ENCODE measurements around the gene DGCR6.
"Not testable (repeated sequence)": the region's sequence is repeated elsewhere in the genome, so short reads cannot be mapped to it uniquely, and the experiment has no call there.

Gene DGCR6

DNA sequence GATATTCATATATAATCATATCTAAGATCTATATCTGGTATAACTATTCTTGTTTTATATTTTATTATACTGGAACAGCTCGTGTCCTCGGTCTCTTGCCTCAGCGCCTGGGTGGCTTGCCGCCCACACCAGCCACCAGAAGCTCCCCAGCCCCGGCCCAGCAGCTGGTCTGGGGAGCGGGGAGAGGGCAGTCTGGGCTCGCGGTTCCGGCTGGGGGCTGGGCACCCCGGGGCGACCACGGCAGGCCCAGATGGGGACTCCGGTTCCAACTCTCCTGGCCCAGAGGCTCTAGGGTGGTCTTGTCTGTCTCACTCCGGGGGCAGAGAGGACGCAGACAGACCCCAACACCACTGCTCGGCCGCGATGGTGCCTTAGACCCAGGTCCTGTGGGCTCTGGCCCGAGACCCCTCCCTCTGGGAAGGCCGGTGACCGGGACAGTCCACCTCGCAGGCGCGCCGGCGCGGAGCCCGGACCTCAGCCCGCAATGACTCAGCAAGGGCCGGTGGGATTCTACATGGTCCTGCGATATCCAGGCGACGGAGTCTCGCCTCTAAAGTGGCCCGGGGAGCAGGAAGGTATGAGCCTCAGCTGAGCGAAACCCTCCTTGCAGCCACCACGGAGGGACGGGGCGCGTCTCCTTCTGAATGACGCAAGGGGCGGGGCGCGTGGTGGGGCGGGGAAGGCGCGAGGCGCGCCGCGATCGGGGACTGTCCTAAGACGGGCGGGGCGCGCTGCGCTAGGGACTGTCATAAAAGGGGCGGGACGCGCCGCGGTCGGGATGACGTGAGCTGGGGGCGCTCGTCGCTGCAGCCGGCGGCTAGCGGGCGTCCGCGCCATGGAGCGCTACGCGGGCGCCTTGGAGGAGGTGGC lies at the start of gene DGCR6:
Gene DGCR6 (plus strand): TSS at position 781 of the 870 bp plus-strand sequence. CDS start 55 bp downstream, at position 836.
- H3K4me3 Mint-ChIP-seq: no peak within 1 kb of the TSS
- H3K4me1 Mint-ChIP-seq (ENCODE audit: low read depth): no peaks in the 10 kb centered on the region
- no peak within 1 kb of the TSS for H3K27ac Mint-ChIP-seq
- H3K9me3 Mint-ChIP-seq: no peaks in the 10 kb centered on the region
- intact Hi-C loops (cut with micrococcal nuclease): no loop called here
- no peaks in the 10 kb centered on the region for H3K36me3 Mint-ChIP-seq (ENCODE audit: low read depth)
- H3K27me3 Mint-ChIP-seq: no peaks in the 10 kb centered on the region

DNA sequence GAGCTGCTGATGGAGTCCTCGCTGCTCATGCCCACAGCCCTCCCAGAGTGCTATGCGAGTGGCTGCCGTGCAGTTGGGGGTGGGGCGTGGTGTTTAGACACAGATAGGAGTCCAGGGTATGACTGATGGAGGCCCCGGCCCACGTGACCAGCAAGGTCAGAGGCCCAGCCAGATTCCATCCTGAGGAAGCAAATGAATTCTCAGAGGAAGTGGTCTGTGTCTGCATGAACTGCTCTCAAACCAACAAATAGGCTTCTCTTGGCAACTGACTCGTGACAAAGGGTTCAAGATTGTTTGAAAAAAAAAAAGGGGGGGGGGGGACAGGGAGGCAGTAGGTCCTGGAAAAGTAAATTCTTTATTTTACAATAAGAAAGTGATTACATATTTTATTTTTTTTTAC lies 46.8 kb upstream of the DGCR6 start:
- H3K27ac Mint-ChIP-seq; H3K27me3 Mint-ChIP-seq; H3K4me1 Mint-ChIP-seq (ENCODE audit: low read depth); H3K36me3 Mint-ChIP-seq (ENCODE audit: low read depth); intact Hi-C loops (cut with micrococcal nuclease); H3K4me3 Mint-ChIP-seq; H3K9me3 Mint-ChIP-seq: not testable (repeated sequence)

DNA sequence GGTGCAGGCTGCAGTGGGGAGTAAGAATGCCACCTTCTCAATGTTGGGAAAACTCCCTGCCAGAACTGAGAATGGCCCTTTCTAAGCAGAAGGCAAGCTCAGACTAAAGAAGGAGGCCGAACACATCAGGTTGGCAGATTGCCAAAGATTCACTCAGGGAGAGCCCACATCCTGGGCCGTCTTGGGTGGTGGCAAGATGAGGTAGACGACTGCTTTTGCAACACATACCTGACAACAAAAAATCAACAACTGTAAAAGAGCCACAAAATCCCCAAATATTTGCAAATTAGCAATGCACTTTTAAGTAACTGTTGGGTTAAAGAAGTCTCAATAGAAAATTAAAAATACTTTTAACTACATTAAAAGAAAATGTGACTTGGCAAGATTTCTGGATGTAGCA lies 24.9 kb upstream of the DGCR6 start:
- H3K27ac Mint-ChIP-seq; intact Hi-C loops (cut with micrococcal nuclease); H3K27me3 Mint-ChIP-seq; H3K36me3 Mint-ChIP-seq (ENCODE audit: low read depth); H3K9me3 Mint-ChIP-seq; H3K4me3 Mint-ChIP-seq; H3K4me1 Mint-ChIP-seq (ENCODE audit: low read depth): not testable (repeated sequence)

DNA sequence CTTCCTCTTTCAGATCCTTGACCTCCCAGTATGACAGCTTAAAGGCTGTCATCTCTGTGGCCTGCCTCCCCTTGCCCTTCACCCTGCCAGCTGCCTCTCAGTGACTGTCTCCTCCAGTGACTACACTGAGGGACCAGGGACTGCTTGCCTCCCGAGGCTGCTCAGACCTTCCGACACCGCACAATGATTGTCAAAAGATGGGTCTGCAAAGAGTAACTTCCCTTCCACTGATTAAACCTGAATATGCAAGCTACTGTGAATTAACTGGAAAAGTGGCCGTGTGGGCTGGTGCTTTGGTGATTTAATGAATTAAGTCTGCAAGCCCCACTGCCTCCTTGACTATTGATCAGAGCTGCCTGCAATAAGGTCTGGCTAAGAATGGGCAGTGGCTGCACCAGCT lies 21.7 kb upstream of the DGCR6 start:
- H3K9me3 Mint-ChIP-seq; H3K4me1 Mint-ChIP-seq (ENCODE audit: low read depth); H3K36me3 Mint-ChIP-seq (ENCODE audit: low read depth); H3K4me3 Mint-ChIP-seq; H3K27me3 Mint-ChIP-seq; H3K27ac Mint-ChIP-seq; intact Hi-C loops (cut with micrococcal nuclease): not testable (repeated sequence)

DNA sequence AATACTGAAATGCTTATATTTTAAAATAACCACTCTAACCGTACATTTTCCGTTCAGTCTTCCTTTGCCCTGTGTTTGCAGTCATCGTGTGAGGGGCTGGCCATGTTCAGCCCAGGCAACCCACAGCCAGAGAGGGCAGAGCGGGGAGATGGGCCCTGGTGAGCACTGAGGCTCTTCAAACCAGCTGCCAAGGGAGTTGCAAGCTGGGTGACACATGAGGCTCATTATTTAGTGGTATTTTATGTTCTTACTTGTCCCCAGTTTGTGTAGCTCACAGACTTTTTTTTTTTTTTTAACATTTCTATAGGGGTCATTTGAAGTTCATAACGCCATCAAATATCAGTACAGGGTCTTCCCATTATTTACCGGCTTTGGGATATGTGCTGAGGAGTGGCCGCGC lies 18.0 kb upstream of the DGCR6 start:
- H3K27me3 Mint-ChIP-seq: no peaks in the 10 kb centered on the region
- no peaks in the 10 kb centered on the region for H3K4me1 Mint-ChIP-seq (ENCODE audit: low read depth)
- no peaks in the 10 kb centered on the region for H3K36me3 Mint-ChIP-seq (ENCODE audit: low read depth)
- H3K27ac Mint-ChIP-seq: no peak overlapping the region
- no peak overlapping the region for H3K4me3 Mint-ChIP-seq
- intact Hi-C loops (cut with micrococcal nuclease): no loop called here
- no peaks in the 10 kb centered on the region for H3K9me3 Mint-ChIP-seq

DNA sequence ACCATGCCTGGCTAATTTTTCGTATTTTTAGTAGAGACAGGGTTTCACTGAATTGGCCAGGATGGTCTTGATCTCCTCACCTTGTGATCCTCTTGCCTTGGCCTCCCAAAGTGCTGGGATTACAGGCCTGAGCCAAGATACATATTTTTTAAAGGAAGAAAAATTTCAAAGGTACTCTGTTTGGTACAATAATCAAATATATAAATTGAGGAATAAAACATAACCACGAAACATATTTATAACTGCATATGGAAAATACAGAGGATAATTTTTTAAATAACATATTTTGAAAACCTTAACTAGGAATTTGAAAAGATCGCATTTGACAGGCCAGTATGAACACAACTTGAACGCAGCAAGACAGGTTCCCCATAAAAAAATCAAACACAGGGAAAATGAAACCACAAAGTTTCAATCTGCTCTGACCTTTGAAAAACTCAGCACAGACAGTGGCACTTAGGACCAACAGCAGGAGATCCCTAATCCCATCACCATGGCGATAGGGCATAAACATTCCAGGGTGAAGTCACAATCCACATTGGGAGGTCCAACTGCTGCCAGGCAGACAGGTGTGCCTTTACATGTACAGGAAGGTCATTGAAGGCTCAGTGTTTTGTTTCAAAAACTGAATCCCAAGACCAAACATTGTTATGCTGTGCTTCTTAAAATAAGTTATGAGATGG lies 15.5 kb upstream of the DGCR6 start:
- intact Hi-C loops (cut with micrococcal nuclease); H3K27ac Mint-ChIP-seq; H3K36me3 Mint-ChIP-seq (ENCODE audit: low read depth); H3K27me3 Mint-ChIP-seq; H3K4me3 Mint-ChIP-seq; H3K4me1 Mint-ChIP-seq (ENCODE audit: low read depth); H3K9me3 Mint-ChIP-seq: not testable (repeated sequence)

DNA sequence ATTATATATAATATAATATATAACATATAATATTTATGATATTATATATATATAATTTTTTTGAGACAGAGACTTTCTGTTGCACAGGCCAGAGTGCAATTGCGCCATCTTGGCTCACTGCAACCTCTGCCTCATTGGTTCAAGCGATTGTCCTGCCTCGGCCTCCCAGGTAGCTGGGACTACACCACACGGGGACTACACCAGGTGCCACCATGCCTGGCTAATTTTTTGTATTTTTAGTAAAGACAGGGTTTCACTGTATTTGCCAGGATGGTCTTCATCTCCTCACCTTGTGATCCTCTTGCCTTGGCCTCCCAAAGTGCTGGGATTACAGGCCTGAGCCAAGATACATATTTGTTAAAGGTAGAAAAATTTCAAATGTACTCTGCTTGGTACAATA lies 12.3 kb upstream of the DGCR6 start:
- H3K4me1 Mint-ChIP-seq (ENCODE audit: low read depth); H3K36me3 Mint-ChIP-seq (ENCODE audit: low read depth); H3K9me3 Mint-ChIP-seq; H3K4me3 Mint-ChIP-seq; intact Hi-C loops (cut with micrococcal nuclease); H3K27me3 Mint-ChIP-seq; H3K27ac Mint-ChIP-seq: not testable (repeated sequence)

DNA sequence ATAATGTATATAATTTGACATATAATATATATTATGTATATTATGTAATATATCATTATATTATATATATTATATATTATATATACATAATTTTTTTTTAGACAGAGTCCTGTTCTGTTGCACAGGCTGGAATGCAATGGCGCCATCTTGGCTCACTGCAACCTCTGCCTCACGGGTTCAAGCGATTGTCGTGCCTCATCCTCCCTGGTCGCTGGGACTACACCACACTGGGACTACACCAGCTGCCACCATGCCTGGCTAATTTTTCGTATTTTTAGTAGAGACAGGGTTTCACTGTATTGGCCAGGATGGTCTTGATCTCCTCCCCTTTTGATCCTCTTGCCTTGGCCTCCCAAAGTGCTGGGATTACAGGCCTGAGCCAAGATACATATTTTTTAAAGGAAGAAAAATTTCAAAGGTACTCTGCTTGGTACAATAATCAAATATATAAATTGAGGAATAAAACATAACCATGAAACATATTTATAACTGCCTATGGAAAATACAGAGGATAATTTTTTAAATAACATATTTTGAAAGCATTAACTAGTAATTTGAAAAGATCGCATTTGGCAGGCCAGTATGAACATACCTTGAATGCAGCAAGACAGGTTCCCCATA lies 10.0 kb upstream of the DGCR6 start:
- H3K36me3 Mint-ChIP-seq (ENCODE audit: low read depth); H3K27ac Mint-ChIP-seq: not testable (repeated sequence)

DNA sequence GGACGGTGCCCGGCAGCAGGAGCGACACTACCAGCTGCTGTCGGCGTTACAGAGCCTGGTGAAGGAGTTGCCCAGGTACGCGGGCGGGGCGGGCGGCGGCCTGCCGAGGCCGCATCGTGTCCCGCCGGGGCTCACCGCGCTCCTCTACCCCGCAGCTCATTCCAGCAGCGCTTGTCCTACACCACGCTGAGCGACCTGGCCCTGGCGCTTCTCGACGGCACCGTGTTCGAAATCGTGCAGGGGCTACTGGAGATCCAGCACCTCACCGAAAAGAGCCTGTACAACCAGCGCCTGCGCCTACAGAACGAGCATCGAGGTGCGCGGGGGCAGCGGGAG lies 258 bp downstream of the DGCR6 start:
- intact Hi-C loops (cut with micrococcal nuclease); H3K4me3 Mint-ChIP-seq; H3K36me3 Mint-ChIP-seq (ENCODE audit: low read depth); H3K27me3 Mint-ChIP-seq; H3K9me3 Mint-ChIP-seq; H3K27ac Mint-ChIP-seq; H3K4me1 Mint-ChIP-seq (ENCODE audit: low read depth): not testable (repeated sequence)

More for the DNA sequence above, 10.0 kb upstream of the DGCR6 start:
- H3K27me3 Mint-ChIP-seq; H3K4me3 Mint-ChIP-seq; intact Hi-C loops (cut with micrococcal nuclease); H3K9me3 Mint-ChIP-seq; H3K4me1 Mint-ChIP-seq (ENCODE audit: low read depth): not testable (repeated sequence)

DNA sequence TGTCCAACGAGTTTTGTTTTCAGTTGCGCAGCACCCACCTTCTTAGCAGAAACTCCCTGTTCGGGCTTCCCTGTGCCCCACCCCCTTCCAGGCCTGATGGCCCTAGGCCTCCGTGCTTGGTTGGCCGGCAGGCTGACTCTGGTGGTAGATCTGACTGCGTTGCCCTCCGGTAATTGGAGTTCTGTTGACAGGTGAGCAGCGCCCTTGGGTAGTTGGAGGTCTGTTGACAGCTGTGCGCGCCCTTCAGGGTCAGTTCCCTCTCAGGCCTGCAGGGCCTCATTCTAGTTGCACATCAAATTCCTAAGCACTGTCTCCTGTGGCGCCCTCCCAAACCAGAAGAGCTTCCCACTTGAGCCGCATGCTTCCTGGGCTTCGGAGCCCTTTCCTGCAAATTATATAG lies 776 bp downstream of the DGCR6 start:
- intact Hi-C loops (cut with micrococcal nuclease): no loop called here
- Mint-ChIP-seq H3K4me1 (ENCODE audit: low read depth) (no peaks in the 10 kb centered on the region), H3K9me3 (no peaks in the 10 kb centered on the region), H3K4me3 (no peak overlapping the region), H3K36me3 (ENCODE audit: low read depth) (no peaks in the 10 kb centered on the region), H3K27me3 (no peaks in the 10 kb centered on the region), H3K27ac (no peak overlapping the region)

DNA sequence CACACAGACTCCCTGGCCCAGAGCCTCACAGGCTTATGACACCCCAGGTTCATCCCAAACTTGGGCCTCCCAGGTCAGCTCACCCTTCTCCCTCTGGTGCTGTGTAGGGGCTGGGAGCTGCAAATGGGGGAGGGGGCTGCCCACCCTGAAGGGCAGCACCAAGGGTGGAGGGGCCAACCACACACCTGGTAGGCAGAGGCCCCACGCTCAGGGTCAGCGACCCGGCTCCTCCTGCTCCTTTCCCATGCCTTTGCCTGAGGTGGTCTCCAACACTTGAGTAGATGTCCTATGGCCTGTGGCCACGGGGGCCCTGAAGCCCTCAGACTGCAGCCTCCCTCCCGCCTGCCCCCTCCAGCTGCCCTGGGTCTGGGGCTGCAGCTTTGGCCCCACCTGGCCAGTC lies 3.4 kb downstream of the DGCR6 start:
- intact Hi-C loops (cut with micrococcal nuclease): no loop called here
- Mint-ChIP-seq H3K4me1 (ENCODE audit: low read depth) (no peaks in the 10 kb centered on the region), H3K27me3 (no peaks in the 10 kb centered on the region), H3K4me3 (no peak overlapping the region), H3K27ac (no peak overlapping the region), H3K9me3 (no peaks in the 10 kb centered on the region), H3K36me3 (ENCODE audit: low read depth) (no peaks in the 10 kb centered on the region)

DNA sequence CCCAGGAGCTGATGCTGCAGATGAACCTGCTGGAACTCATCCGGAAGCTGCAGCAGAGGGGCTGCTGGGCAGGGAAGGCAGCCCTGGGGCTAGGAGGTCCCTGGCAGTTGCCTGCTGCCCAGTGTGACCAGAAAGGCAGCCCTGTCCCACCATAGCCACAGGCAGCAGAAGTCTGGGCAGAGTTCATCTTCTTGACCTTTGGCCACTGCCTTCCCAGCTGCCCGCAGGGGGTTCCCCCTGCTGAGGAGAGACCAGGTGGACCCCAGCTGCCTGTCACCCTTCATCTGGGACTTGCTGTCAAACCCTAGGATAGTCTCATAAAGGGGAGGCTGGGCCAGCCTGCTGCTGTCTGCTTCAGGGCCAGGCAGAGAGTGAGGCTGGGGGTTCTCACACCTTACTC lies 5.4 kb downstream of the DGCR6 start:
- H3K27me3 Mint-ChIP-seq; H3K4me3 Mint-ChIP-seq; H3K9me3 Mint-ChIP-seq; intact Hi-C loops (cut with micrococcal nuclease); H3K4me1 Mint-ChIP-seq (ENCODE audit: low read depth); H3K27ac Mint-ChIP-seq; H3K36me3 Mint-ChIP-seq (ENCODE audit: low read depth): not testable (repeated sequence)

DNA sequence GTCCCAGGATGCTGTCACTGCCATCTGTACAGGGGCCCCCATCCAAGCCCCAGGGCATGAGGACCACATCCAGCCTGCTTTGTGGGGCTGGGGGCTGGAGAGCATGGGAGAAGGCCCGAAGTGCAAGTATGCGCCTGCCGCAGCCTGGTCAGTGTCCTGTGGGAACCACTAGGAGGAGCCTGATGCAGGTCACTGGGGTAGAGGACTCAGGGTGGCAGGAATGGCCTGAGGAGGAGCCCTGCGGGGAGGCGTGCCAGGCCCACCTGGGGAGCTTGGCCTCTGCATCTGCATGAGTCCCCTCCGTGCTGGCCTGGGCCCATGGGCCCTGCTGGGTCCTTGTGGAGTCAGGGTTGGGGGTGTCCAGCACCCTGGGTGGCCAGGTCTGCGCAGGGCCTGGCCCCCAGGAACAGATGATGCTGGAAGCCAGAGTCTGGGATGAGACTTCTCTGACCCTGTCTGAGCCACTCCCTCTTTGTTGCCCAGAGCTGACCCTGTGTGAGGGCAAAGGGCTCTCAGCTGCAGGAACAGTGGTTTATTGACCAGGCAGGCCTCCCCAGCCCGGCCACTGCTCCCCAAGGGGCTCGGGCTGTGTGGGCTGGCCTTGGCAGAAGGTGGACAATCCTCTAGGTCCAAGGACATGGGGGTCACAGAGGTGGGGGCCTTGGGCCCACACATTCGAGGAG lies 6.3 kb downstream of the DGCR6 start:
- H3K4me3 Mint-ChIP-seq; H3K27ac Mint-ChIP-seq; H3K4me1 Mint-ChIP-seq (ENCODE audit: low read depth); H3K36me3 Mint-ChIP-seq (ENCODE audit: low read depth); H3K27me3 Mint-ChIP-seq; intact Hi-C loops (cut with micrococcal nuclease); H3K9me3 Mint-ChIP-seq: not testable (repeated sequence)

DNA sequence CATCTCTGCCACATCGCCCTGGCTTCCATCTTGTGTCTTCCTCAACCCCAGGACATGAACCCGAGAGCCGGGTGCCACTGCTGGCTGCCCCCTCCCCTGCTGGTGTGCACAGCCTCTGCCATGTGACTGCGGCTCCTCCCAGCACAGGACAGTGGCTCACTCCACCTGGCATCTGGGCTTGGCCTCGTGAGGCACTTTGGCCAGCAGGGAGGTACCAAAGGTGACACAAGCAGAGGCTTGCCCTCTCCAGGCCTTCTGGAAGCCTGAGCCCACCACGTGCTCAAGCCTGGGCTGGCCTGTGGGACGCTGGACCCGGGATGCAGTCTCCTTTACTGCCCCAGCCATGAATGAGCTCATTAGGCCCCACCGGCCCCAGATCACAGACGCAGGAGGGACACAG lies 8.4 kb downstream of the DGCR6 start:
- H3K4me3 Mint-ChIP-seq; H3K4me1 Mint-ChIP-seq (ENCODE audit: low read depth); intact Hi-C loops (cut with micrococcal nuclease); H3K27me3 Mint-ChIP-seq; H3K27ac Mint-ChIP-seq; H3K36me3 Mint-ChIP-seq (ENCODE audit: low read depth); H3K9me3 Mint-ChIP-seq: not testable (repeated sequence)
